Retinal pigment epithelial cell (primary cell): ENCODE measurements around the gene LLGL1.

ENCODE experiments used
- DNase-seq: peaks from one replicate; pipeline ENCODE4 v3.0.0-alpha.2; 2010; ENCODE audit warnings: low read depth
- H3K4me3 ChIP-seq: 2 replicates; pipeline ENCODE4 v1.5.1; 2011; ENCODE audit warnings: mild to moderate bottlenecking, low read length, control low read depth, moderate library complexity
- CTCF ChIP-seq: conservative IDR thresholded peaks from 2 replicates; pipeline ENCODE4 v1.5.1; 2011; ENCODE audit warnings: low read depth, low read length, control low read depth, inconsistent platforms

LLGL1 gene

GRCh38 chr17:18254888-18255649 lies 29.6 kb downstream of the LLGL1 start:
- no peak for DNase-seq
- TF ChIP-seq CTCF = no peak
- no peak overlapping the region for H3K4me3 ChIP-seq

GRCh38 chr17:18256351-18256750 lies 30.9 kb downstream of the LLGL1 start:
- DNase-seq = no peak
- H3K4me3 ChIP-seq = no peak overlapping the region
- no peak for TF ChIP-seq CTCF

- DNase-seq = no peak
- H3K4me3 ChIP-seq = peak overlapping the region; percentile 85
- TF ChIP-seq CTCF = no peak
These were observed 31.3 kb downstream of the LLGL1 start for GRCh38 chr17:18256776-18257175.

GRCh38 chr17:18257268-18257981 lies 32.0 kb downstream of the LLGL1 start:
- TF ChIP-seq CTCF = no peak
- H3K4me3 ChIP-seq = peak overlapping the region; percentile 85
- DNase-seq = no peak

- DNase-seq = no peak
- H3K4me3 ChIP-seq = peak overlapping the region; percentile 85
- peak; percentile 4 for TF ChIP-seq CTCF
These were observed 32.5 kb downstream of the LLGL1 start for GRCh38 chr17:18257982-18258355.

GRCh38 chr17:18258356-18259038 lies 33.1 kb downstream of the LLGL1 start, which contains the start of gene FLII:
FLII (minus strand) TSS chr17:18258738; CDS start chr17:18258690, 48 bp downstream.
- TF ChIP-seq CTCF = no peak
- peak within 1 kb of the TSS; percentile 85 for H3K4me3 ChIP-seq
- no peak for DNase-seq
